ENCODE results near the gene CCR8. TPM values are rescaled to one million over a fixed set of nuclear protein-coding genes. Genes with fewer than 3 reads are reported as not detected.
A peak's percentile ranks its signal among the peaks of the same experiment; 100 is the strongest.
"Not testable (repeated sequence)": the region's sequence is repeated elsewhere in the genome, so short reads cannot be mapped to it uniquely, and the experiment has no call there.

Gene CCR8
- total RNA-seq, 1 experiment from 2014 or later: not detected

DNA sequence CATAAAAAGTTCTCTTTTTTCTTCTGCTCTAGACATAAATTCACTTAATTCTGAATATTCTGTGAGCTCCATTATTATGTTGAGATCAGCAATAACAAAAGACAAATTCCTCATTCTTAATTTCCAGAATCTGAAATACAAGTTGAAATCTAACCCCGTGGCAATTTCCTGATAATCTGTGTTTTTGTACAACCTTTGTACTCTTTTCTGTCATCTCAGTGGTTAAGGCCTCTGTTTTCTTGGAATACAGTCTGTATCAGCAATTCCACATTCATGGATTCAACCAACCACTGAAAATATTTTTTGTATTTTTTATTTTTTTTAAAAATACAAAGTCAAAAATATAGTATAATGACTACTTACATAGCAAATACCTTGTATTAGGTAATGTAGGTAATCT lies 8.7 kb downstream of the CCR8 start:
- in situ Hi-C loops (cut with HindIII; ENCODE audit: low sequenced_read_pairs): no loop called here
- DNase-seq (ENCODE audit: low spot score): no peak

DNA sequence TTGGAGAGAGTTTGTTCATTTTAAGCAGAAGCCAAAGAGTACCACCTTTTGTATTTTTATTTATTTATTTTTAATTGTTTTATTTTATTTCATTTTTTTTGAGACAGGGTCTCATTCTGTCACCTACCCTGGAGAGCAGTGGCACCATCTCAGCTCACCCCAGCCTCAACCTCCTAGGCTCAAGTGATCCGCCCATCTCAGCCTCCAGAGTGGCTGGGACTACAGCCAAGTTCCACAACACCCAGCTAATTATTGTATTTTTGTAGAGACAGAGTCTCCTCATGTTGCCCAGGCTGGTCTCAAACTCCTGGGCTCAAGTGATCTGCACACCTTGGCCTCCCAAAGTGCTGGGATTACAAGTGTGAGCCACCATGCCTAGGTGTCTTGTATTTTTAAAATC lies 9.6 kb downstream of the CCR8 start:
- DNase-seq (ENCODE audit: low spot score): no peak
- in situ Hi-C loops (cut with HindIII; ENCODE audit: low sequenced_read_pairs): no loop called here

DNA sequence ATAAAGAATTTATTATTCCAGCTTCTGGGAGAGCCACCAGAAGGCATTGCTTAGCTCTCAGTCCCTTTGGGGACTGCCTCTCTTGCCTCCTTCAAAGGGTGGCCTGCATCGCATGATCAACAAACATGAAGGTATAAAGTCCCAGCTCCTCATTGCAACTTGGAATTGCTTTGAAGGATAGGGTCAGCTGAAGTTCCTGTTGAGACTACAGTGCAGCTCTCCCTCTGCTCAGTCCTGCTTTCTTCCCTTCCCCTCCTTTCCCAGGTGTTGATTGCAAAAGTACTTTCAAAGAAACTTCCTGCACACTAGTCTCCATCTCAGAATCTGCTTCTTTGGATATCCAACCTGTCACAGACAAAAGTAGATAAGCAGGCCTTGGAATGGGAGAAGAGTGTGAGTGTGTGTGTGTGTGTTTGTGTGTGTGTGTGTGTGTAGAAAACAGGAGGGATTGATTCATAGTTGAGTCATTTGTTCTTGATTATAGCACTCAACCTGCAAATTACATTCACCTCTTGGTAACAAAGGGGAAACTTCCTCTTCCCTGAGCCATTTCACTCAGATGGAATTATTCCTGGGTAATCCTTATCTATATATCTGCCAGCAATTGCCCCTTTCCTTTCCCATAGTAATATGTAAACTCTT lies 13.7 kb downstream of the CCR8 start:
- DNase-seq (ENCODE audit: low spot score): no peak
- in situ Hi-C loops (cut with HindIII; ENCODE audit: low sequenced_read_pairs): no loop called here

DNA sequence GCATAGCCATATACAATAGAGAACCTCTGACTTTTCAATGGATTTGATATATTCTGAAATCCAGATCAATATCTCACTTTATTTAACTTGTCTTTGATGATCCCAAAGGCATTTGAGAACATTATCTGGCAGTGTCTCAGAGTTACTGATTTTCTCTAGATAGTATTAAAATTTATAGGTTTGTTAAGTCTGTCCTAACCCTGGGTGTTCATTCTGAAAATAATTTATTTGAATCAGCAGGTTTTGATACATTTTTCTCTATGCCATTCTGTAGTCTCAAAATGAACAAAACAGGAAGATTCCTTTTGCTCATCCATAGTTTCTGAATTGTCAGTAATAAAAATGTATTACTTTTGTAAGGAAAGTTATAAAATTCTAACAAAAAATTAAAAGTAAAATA lies 14.3 kb downstream of the CCR8 start:
- DNase-seq (ENCODE audit: low spot score): no peak
- in situ Hi-C loops (cut with HindIII; ENCODE audit: low sequenced_read_pairs): no loop called here

DNA sequence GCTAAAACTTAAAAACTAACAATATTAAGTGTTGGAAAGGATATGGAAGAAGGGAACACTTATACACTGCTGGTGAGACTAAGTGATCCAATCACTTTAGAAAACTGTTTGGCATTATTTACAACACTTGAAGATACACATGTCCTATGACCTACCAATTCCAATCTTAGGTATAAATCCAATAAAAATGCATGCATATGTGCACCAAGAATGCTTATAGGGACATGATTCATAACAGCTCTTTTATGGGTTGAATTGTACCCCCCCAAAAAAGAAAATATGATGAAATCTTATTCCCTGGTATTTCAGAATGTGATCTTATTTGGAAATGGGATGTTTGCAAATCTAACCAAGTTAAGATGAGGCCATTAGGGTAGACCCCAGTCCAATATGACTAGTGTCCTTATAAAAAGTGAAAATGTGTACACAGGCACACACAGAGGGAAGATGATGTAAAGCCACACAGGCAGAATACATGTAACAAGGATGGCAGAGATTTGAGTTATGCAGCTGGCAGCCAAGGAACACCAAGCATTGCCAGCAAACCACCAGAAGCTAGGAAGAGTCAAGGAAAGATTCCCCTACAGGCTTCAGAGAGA lies 15.3 kb downstream of the CCR8 start:
- in situ Hi-C loops (cut with HindIII; ENCODE audit: low sequenced_read_pairs): no loop called here
- no peak for DNase-seq (ENCODE audit: low spot score)

DNA sequence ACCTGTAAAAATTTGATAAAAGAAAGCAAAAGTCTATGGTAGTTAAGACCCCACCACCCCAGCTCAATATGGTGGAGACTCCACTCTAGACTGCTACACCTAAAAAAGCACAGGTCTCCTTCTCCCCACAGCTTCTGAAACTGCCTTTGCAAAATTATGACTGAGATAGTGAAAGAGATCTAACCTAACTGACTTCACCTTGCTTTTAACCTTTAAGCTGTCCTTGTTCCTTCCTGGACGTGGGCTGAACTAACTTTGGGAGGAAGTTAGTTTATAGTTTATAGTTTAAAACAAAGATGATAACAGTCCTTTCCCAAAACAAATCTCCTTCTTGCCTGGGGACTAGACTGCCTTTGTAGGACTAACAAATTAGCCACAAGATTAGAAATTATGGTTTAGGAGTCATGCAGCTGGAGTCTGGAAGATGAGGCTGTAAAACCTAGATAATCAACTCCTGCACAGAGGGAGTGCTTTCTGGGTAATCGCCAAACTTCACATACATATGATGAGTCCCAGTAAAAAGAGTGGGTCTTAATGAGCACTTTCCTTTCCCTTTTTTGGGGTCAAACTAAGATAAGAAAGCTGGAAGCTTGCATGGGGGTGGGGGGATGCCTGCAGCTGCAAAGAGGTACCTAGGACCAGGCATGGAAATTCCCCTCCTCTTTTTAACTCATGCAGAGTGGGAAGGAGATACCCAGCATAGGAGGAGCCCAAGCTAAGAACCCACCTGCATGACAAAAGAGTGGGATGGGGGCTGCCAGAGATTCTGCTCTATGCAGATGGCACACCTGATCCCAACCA lies 17.5 kb downstream of the CCR8 start:
- in situ Hi-C loops (cut with HindIII; ENCODE audit: low sequenced_read_pairs): no loop called here
- DNase-seq (ENCODE audit: low spot score): no peak

DNA sequence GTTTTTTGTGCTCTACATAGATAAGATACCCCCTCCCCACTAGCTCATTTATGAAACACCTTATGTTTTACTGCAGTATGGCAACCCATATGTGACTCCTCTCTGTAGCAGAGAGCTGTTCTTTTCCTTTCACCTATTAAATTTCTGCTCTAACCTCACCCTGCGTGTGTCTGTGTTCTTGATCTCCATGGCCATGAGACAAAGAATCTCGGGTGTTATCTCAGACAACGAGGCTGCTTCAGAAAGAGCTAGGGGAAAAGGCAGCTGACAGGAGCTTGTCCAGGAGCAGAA lies 18.0 kb downstream of the CCR8 start:
- no peak for DNase-seq (ENCODE audit: low spot score)
- in situ Hi-C loops (cut with HindIII; ENCODE audit: low sequenced_read_pairs): no loop called here

DNA sequence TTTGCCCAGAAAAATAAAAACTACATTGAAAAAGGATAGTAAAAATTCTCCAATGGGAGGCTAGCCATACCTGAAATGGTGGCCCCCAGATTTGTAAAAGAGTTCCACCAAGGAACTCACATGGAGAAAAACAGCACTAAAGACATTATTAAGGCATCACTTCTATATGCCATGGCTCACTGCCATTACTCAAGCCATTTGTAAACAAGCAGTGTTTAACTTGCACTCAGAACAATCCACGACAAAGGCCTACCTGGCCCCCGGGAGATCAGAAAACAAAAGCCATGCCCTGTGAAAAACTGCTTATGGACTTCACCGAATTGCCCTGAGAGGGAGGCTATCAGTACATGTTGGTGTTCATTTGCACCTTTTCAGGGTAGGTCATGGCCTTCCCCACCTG lies 19.6 kb downstream of the CCR8 start:
- no peak for DNase-seq (ENCODE audit: low spot score)
- in situ Hi-C loops (cut with HindIII; ENCODE audit: low sequenced_read_pairs): no loop called here

DNA sequence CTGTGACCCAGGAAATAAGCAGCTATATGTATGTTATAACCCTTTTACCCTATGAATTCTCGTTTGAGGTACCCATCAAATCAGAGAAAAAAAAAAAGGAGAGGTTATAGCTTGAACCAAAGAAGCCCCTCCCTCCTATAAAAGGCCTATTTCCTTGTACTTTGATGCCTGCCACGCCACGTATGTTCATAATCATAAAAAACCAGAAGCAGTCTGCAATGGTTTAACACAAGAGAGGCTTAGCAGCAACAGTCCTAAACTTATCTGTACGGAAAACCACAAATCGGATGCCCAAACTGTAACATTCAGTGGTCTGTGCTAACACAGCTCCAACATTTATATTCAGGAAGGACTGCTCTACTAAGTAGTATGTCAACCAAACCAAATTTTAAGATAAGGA lies 21.2 kb downstream of the CCR8 start:
- no peak for DNase-seq (ENCODE audit: low spot score)
- in situ Hi-C loops (cut with HindIII; ENCODE audit: low sequenced_read_pairs): no loop called here

DNA sequence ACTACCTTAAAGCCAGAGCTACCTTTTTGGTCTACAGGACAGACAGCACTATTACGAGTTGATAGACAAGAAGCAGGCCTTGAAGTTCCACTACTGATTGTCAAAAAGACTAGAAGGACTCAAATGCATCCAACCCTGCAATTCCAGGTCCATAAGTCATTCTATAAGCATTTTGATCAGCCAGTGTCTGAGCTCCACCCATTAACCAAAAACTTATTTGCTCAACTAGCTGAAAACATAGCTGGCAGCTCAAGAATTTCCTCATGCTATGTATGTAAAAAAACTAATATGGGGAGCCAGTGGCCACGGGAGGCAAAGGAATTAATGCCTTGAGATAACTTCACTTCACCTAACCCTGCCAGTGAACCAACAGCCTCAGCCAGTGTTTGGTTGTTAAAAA lies 21.6 kb downstream of the CCR8 start:
- in situ Hi-C loops (cut with HindIII; ENCODE audit: low sequenced_read_pairs): not testable (repeated sequence)

DNA sequence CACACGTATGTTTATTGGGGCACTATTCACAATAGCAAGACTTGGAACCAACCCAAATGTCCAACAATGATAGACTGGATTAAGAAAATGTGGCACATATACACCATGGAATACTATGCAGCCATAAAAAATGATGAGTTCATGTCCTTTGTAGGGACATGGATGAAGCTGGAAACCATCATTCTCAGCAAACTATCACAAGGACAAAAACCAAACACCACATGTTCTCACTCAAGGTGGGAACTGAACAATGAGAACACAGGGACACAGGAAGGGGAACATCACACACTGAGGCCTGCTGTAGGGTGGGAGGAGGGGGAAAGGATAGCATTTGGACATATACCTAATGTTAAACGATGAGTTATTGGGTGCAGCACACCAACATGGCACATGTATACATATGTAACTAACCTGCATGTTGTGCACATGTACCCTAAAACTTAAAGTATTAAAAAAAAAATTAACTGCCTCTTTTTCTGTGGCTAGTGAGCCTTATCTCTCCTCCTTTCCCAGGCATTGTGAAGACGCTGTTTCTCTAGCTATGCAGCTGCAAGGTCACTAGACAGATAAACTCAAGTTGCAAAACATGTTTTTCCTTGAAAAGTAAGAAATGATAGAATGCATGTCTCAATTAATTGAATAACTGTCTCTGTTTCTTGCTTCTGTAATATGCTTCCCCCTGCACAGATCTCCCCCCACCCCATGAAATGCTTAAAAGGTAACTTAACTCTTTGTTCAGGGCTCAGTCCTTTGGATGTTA lies 23.8 kb downstream of the CCR8 start:
- in situ Hi-C loops (cut with HindIII; ENCODE audit: low sequenced_read_pairs); DNase-seq (ENCODE audit: low spot score): not testable (repeated sequence)

More for the DNA sequence above, 21.6 kb downstream of the CCR8 start:
- DNase-seq (ENCODE audit: low spot score): not testable (repeated sequence)

DNA sequence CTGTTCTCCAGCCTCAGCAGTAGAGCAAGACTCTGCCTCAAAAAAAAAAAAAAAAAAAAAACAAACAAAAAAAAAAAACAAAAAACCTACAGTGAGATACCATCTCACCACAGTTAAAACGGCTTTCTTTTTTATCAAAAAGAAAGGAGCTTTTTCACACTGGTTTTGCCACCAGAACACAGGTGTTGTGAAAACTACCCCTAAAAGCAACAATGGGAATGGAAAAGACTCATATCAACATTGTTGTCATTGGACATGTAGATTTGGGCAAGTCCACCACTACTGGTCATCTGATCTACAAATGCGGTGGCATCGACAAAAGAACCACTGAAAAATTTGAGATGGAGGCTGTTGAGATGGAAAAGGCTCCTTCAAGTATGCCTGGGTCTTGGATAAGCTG lies 28.8 kb downstream of the CCR8 start:
- DNase-seq (ENCODE audit: low spot score): no peak
- in situ Hi-C loops (cut with HindIII; ENCODE audit: low sequenced_read_pairs): no loop called here

DNA sequence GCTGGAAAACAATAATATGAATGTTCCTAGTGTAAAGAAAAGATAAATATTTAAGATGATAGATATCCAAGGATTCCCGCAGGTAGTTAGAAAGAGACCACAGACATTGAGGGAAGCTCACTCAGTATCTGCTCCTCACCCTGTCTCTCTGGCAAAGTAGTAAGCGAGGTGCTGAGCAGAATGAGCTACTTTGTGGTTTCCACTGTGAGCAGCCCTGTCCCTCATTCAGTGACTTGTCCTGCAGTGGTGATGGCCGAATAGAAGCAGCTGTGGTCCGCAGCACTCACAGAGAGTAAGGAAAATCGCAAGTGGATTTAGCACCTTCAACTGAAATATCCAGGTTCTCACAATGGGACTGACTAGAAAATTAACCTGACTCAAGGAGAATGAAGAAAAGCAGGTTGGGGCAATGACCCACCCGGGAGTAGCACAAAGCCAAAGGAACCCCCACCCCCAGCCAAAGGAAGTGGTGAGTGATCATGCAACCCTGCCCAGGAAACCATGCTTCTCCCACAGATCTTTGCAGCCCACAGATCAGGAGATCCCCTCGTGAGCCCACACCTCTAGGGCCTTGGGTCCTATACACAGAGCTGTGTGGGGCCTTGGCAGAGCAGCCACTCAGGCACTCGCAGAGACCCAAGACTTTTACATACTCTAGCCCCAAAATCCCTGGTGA lies 31.9 kb downstream of the CCR8 start:
- DNase-seq (ENCODE audit: low spot score): no peak
- in situ Hi-C loops (cut with HindIII; ENCODE audit: low sequenced_read_pairs): no loop called here

DNA sequence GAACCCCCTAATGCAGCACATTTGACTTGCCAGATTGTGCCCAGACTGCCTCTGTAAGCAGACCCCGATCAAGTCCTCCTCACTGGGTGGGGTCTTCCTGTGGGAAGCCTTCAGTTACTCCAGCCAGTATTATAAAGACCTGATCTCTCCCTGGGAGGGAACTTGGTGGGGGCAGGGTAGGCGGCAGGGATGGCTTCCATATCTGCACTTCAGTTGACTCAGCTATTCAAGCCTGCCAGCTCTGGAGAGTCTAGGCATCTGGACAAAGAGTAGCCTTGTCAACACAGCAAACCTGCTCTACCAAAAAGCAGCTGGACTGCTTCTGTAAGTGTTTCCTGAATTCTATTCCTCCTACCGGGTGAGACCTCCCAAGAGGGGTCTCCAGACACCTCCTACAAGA lies 32.7 kb downstream of the CCR8 start:
- in situ Hi-C loops (cut with HindIII; ENCODE audit: low sequenced_read_pairs): no loop called here
- DNase-seq (ENCODE audit: low spot score): no peak

DNA sequence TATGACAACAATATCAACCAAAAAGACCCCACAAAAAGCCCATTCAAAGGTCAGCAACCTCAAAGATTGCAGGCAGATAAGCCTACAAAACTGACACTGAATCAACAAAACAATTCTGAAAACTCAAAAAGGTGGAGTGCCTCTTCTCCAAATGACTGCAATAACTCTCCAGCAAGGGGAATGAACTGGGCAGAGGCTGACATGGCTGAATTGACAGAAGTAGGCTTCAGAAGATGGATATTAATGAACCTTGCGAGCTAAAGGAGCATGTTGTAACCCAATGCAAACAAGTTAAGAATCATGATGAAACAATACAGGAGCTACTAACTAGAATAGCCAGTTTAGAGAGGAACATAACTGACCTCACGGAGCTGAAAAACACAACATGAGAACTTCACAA lies 33.3 kb downstream of the CCR8 start:
- DNase-seq (ENCODE audit: low spot score): no peak
- in situ Hi-C loops (cut with HindIII; ENCODE audit: low sequenced_read_pairs): no loop called here

DNA sequence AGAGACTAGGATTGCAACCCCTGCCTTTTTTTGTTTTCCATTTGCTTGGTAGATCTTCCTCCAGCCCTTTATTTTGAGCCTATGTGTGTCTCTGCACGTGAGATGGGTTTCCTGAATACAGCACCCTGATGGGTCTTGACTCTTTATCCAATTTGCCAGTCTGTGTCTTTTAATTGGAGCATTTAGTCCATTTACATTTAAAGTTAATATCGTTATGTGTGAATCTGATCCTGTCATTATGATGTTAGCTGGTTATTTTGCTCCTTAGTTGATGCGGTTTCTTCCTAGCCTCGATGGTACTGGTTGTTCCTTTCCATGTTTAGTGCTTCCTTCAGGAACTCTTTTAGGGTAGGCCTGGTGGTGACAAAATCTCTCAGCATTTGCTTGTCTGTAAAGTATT lies 40.9 kb downstream of the CCR8 start:
- DNase-seq (ENCODE audit: low spot score); in situ Hi-C loops (cut with HindIII; ENCODE audit: low sequenced_read_pairs): not testable (repeated sequence)

DNA sequence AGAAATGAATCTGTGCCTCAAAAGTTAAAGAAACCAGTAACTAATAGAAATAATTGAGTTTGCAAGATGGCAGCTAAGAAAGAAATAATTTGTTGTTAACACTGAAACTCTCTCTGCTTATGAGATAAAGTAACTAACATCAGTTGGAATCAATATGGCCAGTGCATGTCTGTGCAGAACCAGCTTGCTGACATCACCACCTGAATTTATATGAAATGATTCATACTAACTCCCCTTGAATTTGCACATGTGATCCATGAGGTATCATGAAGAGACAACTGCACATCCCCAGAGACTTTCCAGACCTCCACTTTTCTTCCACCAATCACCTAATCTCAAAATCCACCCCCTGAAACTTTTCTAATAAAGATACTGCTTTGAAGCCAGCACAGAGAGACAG lies 43.3 kb downstream of the CCR8 start:
- no peak for DNase-seq (ENCODE audit: low spot score)
- in situ Hi-C loops (cut with HindIII; ENCODE audit: low sequenced_read_pairs): no loop called here

DNA sequence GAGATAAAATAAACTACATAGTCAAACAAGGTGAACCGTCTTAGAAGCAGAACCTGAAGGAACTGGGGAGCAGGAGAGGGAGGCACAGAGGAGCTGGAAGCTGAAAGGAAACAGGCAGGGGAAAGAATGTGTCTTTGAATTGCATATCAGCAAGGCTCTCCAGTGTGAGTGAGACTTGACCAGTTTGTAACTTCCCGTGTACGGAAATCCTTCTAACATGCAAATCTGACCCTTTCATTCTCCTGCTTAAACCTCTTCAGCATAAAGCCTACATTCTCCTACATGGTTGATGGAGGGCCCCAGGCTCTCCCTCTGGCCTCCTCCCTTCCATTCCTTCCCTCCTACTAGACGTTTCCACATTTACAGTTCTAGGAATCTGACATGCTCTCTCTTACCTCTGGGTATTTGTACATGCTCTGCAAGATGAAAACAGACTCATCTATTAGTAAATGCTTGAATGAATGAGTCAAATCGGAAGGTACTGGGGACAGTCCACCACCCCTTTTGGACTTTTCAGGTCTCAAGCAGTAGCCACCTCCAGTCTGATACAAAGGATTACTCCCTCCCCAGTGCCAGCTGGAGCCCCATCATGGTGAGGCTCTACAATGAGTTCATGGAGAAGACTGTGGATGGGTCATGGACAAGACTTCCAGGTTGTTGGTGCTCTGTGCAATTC lies 47.6 kb downstream of the CCR8 start:
- no peak for DNase-seq (ENCODE audit: low spot score)
- in situ Hi-C loops (cut with HindIII; ENCODE audit: low sequenced_read_pairs): no loop called here

DNA sequence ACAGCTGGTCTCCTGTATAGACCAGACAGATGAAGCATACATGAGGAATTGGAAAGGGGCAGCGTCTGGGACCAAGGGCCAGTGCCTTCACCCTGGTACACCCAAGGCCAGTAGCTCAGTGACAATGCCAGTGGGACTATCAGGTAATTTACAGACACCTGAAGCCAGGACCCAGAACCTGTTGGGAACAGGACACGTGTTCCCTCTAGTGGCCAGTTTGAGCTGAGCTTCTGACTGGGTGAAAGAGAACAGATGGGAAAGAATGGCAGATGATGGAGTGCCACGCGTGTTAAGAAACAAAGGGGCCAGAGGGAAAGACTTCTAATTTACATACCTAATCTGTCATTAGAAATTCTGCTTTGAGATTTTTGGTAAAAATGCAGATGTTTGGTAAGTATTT lies 48.6 kb downstream of the CCR8 start:
- in situ Hi-C loops (cut with HindIII; ENCODE audit: low sequenced_read_pairs): no loop called here
- DNase-seq (ENCODE audit: low spot score): peak; percentile 63
